ENCODE results near the gene NTMT2.

Gene NTMT2

GRCh38 chr1:170213596-170213995, 67.8 kb downstream of the NTMT2 start:
- DNase-seq: peak; percentile 73

GRCh38 chr1:170214117-170215032, 68.6 kb downstream of the NTMT2 start:
- peak; percentile 39 for DNase-seq

GRCh38 chr1:170215072-170215885, 69.5 kb downstream of the NTMT2 start:
- DNase-seq: peak; percentile 51

GRCh38 chr1:170217517-170218256, 71.9 kb downstream of the NTMT2 start:
- DNase-seq: no peak

GRCh38 chr1:170218257-170218650, 72.5 kb downstream of the NTMT2 start:
- DNase-seq: no peak
